ENCODE results near the gene SMPX.

The SMPX gene

GRCh38 chrX:21728276-21728968, 29.5 kb downstream of the SMPX start:
- no peaks in the 10 kb centered on the region for H3K9me3 ChIP-seq
- no peaks in the 10 kb centered on the region for H3K36me3 ChIP-seq
- TF ChIP-seq CTCF (IDR thresholded peaks at IDR 0.05), result no peak
- no peak overlapping the region for H3K4me3 ChIP-seq (ENCODE audit: low read depth in 1 of 2, low read length in 1 of 2)
- no peaks in the 10 kb centered on the region for H3K27me3 ChIP-seq
- H3K4me1 ChIP-seq (ENCODE audit: control insufficient read depth in 1 of 2, insufficient read depth in 1 of 2, low read depth in 1 of 2, low read length in 1 of 2), result no peaks in the 10 kb centered on the region
- H3K27ac ChIP-seq, result no peak overlapping the region

- H3K27me3 ChIP-seq, result no peaks in the 10 kb centered on the region
- no peaks in the 10 kb centered on the region for H3K36me3 ChIP-seq
- no peak for TF ChIP-seq CTCF (IDR thresholded peaks at IDR 0.05)
- H3K4me3 ChIP-seq (ENCODE audit: low read depth in 1 of 2, low read length in 1 of 2), result no peak overlapping the region
- H3K9me3 ChIP-seq, result no peaks in the 10 kb centered on the region
- no peak overlapping the region for H3K27ac ChIP-seq
- H3K4me1 ChIP-seq (ENCODE audit: control insufficient read depth in 1 of 2, insufficient read depth in 1 of 2, low read depth in 1 of 2, low read length in 1 of 2), result no peaks in the 10 kb centered on the region
Observed at GRCh38 chrX:21725916-21726315, 32.0 kb downstream of the SMPX start.

GRCh38 chrX:21725496-21725895, 32.4 kb downstream of the SMPX start:
- H3K4me1 ChIP-seq (ENCODE audit: control insufficient read depth in 1 of 2, insufficient read depth in 1 of 2, low read depth in 1 of 2, low read length in 1 of 2), result no peaks in the 10 kb centered on the region
- no peak for TF ChIP-seq CTCF (IDR thresholded peaks at IDR 0.05)
- no peaks in the 10 kb centered on the region for H3K27me3 ChIP-seq
- H3K9me3 ChIP-seq, result no peaks in the 10 kb centered on the region
- no peak overlapping the region for H3K4me3 ChIP-seq (ENCODE audit: low read depth in 1 of 2, low read length in 1 of 2)
- no peak overlapping the region for H3K27ac ChIP-seq
- no peaks in the 10 kb centered on the region for H3K36me3 ChIP-seq

GRCh38 chrX:21723814-21724213, 34.1 kb downstream of the SMPX start:
- Histone ChIP-seq H3K27me3 (no peaks in the 10 kb centered on the region), H3K27ac (no peak overlapping the region), H3K9me3 (no peaks in the 10 kb centered on the region), H3K4me3 (ENCODE audit: low read depth in 1 of 2, low read length in 1 of 2) (no peak overlapping the region), H3K4me1 (ENCODE audit: control insufficient read depth in 1 of 2, insufficient read depth in 1 of 2, low read depth in 1 of 2, low read length in 1 of 2) (no peaks in the 10 kb centered on the region), H3K36me3 (no peaks in the 10 kb centered on the region)
- no peak for TF ChIP-seq CTCF (IDR thresholded peaks at IDR 0.05)

GRCh38 chrX:21723084-21723483, 34.8 kb downstream of the SMPX start:
- H3K4me1 ChIP-seq (ENCODE audit: control insufficient read depth in 1 of 2, insufficient read depth in 1 of 2, low read depth in 1 of 2, low read length in 1 of 2), result no peaks in the 10 kb centered on the region
- no peaks in the 10 kb centered on the region for H3K36me3 ChIP-seq
- no peaks in the 10 kb centered on the region for H3K9me3 ChIP-seq
- H3K27me3 ChIP-seq, result no peaks in the 10 kb centered on the region
- no peak overlapping the region for H3K4me3 ChIP-seq (ENCODE audit: low read depth in 1 of 2, low read length in 1 of 2)
- no peak for TF ChIP-seq CTCF (IDR thresholded peaks at IDR 0.05)
- H3K27ac ChIP-seq, result no peak overlapping the region

All from neutrophil (primary cell).